Cerebellar nuclear complex (tissue), 1 donor: Measurements from ENCODE around the gene APBB2.
"Not testable (repeated sequence)": the region's sequence is repeated elsewhere in the genome, so short reads cannot be mapped to it uniquely, and the experiment has no call there.

Source experiments
- DNase-seq, 2 experiments: peaks; one replicate each; lab custom pipeline; 2025; lab: John Stamatoyannopoulos, UW

APBB2 gene

DNA sequence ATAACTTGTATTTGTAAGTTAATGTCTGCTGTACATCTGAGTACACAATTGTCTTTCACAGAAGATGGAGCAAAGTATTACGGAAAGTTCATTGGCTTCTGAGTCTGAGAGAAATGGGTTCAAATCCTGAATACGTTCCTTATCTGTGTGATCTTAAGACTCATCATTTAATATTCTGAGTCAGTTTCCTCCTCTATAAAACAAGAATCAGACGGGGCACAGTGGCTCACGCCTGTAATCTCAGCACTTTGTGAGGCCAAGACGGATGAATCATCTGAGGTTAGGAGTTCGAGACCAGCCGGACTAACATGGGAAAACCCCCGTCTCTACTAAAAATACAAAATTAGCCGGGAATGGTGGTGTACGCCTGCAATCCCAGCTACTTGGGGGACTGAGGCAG is 57.8 kb downstream of the APBB2 start:
- no peak for DNase-seq

DNA sequence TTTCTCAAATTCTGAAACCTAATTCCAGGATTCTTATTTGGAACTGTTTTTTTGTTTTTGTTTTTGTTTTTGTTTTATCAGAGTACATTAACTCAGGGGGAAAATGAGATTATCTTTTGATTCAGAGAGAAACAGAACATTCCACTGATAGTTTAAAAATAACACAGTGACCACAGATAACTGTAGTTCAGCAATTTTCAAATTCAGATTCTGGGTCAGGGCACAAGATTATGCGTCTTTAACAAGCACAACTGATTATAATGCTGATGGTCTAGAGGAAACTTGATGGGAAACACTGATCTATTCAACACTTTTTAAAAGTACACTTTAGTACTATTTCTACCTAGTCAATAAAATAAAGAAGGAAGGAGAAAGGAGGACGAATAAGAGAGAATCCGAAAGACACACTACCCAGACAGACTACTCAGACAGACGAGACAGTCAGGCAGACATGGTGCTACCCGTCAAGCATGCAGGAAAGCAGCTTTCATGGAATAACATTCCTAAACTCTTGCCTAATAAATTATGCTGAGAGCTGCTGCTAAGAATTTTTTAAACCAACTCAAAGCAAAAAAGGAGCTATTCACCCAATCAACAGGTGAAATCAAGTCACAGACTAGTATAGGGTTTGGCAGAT is 59.0 kb downstream of the APBB2 start:
- DNase-seq, result no peak

DNA sequence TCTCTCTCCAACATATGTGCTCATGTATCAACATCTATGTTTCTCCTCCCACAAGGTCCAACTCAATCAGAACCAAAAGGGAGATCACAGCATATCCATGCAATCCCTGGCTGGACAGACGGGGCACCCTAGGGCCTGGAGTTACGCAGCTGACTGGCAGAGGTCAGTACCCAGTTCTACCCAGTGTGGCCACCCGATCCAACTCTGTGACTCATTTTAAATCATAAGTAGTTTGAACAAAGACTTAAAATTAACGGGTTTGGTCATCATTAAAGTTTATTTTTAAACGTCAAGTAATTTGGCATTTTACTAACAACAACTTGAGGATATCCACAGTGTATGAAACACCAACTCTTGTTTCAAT is 59.5 kb downstream of the APBB2 start:
- DNase-seq, result no peak

DNA sequence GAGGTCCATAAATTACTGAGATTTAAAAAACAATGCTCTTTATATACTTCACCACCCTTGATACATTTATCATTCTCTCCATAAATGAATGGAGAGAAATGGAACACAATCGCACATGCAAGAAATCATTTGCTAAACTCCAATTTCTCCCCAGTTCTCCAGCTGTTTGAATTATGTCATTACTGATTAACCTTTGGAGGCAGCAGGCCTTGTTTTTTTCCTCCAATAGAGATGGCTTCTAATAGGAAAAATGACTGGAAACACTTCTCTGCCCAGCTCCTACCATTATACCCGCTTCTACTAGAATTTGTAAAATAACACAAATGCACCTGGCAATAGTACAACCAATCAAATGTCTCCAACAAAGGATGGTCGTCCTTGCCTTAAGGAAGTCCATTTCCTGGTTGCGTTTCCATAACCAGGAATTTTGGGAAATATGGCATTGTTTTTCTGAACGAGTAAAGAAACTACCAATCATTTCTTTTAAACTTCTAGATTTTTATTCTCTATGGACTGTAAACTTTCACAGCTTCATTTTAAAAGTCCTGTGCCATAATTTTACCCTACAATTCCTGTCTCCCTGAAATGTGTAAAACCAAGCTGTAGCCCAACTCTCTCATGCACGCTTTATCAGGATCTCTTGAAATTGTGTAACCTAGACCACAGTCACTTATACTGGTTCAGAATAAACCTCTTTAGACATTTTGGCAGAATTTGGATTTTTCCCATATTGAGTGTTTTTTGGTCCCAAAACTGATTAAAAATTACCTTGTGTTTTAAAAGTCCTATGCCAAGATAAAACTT is 60.1 kb downstream of the APBB2 start:
- DNase-seq, result no peak

DNA sequence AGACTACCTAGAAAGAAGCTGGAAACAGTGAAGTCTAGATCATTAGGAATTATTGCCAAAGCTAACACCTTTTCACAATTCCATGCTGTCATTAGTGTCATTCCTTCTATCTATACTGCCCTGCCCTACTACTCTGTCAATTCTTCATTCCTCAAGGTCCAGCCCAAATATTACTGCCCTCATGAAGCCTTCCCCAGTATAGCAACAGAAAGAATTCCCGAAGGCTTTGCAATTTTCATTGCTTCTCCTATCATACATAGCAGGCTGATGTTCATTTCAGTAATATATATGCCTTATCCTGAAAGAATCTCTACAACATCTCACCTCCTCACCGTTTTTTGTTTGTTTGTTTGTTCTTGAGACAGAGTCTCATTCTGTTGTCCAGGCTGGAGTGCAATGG is 63.9 kb downstream of the APBB2 start:
- DNase-seq, result no peak

DNA sequence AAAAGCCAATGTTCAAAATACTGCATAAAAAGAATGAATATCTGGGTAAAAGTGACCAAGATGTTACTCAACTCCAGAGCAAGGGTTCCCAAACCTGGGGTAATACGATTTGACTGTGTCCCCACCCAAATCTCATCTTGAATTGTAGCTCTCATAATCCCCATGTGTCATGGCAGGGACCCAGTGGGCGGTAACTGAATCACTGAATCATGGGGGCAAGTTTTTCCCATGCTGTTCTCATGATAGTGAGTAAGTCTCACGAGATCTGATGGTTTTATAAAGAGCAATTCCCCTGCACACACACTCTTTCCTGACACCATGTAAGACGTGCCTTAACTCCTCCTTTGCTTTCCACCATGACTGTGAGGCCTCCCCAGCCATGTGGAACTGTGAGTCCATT is 64.8 kb downstream of the APBB2 start:
- DNase-seq, result not testable (repeated sequence)

DNA sequence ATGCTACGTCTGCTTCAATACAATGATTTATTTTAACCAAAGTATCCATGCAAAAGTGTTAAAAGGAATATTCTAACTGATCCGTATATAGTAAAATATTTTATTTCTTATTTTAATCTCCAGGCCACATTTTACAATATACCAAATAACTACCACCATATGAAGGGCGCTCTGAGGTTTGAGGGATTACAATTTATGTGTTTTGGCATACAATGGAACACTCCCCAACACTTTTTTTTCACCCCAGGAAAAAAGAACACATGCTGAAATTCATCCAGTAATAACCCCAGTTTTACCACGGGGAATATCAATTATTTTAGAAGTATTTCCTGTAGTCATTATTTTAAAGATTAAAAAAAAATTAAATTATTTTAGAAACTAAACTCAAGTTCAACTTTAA is 65.4 kb downstream of the APBB2 start:
- DNase-seq, result no peak

DNA sequence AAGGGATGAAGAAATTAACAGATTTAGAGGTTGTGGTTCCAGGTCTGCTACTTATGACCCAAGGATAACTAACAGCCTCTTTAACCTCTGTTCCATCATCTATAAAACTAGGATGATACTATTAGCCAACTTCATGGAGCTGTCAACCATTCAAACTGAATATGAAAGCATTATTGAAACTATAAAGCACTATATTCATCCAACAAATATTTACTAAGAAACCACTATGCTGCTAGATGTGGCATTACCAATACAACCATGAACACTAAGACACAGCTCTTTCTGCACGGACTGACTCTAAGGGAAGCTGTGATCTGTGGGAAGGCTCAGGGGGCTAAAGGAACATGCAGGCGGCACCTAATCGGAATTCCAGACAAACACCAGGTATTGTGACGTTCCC is 66.0 kb downstream of the APBB2 start:
- no peak for DNase-seq

DNA sequence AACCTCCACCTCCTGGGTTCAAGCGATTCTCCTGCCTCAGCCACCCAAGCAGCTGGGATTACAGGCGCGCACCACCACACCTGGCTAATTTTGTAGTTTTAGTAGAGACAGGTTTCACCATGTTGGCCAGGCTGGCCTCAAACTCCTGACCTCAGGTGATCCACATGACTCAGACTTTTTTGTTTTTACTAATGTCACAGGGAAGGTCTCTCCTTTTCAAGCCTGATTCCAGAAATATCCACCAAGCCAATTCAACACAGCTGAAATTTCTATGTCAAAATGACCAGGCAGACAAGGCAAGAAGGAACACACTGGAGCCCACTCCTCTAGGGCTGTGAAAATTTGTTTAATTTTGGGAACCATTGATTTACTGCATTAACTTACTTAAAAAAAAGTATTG is 66.8 kb downstream of the APBB2 start:
- DNase-seq, result not testable (repeated sequence)

DNA sequence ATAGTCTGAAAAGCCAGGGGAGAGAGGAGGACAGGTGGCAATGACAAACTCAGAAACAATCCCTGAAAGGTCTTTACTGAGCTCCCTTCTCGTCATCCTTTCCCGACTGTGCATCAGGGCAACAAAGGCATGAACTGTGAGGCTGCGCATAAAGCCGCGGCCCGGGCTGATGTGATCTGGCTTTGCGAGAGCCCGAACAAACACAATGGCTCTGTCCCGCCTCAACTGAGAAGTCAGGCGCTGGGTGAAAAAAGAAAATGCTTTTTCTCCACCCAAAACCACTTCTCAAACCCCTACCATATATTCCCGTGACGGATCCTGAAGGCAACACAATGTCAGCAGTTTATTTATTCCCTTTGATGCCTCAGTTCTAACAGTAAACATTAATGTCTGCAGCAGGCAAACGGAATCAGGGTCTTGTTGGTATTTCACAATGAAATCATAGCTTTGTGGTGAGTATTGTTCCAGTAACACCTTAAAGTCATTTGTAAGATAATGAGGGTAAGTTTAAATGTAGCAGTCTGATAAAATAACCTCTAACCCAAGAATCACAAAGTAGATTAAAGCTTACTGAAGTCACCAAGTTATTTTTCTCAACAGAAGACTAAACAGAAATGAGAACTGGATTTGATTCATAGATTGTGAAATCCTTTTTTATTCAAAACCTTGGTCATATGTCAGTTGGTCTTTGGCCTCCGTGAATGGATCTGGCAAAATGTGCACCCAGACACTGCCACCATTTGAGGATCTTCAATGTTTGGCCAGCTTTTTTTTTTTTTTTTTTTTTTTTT is 67.4 kb downstream of the APBB2 start:
- DNase-seq, result no peak

DNA sequence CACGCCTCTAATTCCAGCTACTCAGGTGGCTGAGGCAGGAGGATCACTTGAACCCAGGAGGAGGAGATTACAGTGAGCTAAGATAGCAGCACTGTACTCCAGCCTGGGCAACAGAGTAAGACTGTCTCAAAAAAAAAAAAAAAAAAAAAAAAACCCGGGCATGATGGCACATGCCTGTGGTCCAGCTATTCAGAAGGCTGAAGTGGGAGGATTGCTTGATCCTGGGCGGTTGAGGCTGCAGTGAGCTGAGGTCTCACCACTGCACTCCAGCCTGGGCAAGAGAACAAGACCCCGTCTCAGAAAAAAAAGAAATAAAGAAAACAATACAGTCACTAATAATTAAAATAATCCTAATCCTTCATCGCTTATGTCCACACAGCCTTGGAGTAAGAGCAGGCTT is 68.1 kb downstream of the APBB2 start:
- DNase-seq, result no peak

DNA sequence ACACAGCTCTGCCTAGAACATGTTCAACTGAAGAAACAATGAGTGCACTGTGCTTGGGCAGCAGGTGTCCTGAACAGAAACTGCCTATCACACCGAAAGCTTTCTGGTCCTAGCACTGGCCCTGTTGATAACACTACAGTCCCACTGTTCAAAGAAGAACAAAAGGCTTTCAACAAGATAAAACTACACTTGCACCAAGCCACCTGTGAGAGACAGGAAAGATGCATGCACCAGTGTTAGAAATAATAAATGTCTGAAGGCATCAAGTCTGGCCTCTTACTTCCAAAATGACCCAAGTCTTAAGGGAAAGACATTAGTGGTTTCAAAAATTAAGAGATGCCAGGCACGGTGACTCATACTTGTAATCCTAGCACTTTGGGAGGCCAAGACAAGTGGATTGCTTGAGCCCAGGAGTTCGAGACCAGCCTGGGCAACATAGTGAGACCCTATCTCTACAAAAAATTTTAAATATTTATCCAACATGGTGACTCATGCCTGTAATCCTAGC is 68.7 kb downstream of the APBB2 start:
- DNase-seq, result no peak

DNA sequence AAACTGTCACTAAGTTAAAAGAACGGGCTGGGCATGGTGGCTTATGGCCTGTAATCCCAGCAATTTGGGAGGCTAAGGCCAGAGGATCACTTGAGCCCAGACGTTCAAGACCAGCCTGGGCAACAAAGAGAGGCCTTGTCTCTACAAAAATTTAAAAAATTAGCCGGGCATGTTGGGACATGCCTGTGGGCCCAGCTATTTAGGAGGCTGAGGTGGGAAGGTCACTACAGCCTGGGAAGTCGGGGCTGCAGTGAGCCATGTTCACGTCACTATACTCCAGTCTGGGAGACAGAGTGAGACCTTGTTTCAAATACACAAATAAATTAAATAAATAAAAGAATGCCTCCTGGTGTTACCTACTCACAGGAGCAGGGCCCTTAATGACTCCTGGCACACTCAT is 69.5 kb downstream of the APBB2 start:
- DNase-seq, result no peak

DNA sequence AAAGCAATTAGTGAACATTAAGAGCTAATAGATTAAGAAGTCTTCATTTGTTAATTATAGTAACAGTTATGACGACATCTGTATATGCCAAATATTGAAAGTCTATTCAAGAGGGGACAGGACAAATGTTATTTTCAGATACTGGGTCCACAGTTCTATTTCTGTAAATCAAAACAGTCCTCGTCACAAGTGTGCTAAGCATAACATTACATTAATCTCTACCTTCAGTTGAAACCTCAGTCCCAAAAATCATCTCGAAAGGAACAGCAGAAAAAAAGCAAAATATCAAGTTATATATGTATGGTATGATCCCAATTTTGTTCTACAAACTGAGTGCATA is 70.3 kb downstream of the APBB2 start:
- DNase-seq, result no peak

DNA sequence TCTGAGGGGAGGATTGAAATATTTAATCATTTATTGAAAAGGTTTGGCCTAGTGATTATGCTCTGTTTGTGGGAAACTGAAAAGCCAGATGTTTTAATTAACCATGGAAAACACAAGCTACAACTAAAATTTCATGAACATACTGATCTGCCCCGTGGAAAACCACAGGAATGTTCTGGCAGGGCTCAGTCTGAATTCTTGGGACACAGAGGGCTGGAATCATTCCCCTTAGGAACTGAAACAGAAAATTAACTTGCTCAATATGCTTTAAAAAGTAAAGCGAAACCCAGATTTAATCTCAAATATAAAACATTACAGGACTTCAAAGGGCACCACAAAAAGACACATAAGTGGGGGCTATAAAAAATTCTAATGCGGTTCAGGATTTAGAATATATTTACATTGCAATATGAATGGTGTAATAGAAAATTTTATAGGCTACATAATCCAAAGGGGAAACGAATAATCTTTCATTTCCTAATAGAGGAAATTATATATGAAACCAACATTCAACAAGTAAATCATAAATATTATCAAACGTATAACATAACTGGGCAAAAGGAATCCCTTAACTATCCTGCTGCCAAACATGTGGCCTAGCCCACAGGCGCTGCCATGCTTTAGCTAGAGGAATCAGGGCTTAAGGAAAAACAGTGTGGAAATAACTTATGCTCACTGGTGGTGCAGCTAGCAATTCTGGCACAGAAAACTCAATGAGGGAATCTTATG is 70.9 kb downstream of the APBB2 start:
- DNase-seq, result no peak

DNA sequence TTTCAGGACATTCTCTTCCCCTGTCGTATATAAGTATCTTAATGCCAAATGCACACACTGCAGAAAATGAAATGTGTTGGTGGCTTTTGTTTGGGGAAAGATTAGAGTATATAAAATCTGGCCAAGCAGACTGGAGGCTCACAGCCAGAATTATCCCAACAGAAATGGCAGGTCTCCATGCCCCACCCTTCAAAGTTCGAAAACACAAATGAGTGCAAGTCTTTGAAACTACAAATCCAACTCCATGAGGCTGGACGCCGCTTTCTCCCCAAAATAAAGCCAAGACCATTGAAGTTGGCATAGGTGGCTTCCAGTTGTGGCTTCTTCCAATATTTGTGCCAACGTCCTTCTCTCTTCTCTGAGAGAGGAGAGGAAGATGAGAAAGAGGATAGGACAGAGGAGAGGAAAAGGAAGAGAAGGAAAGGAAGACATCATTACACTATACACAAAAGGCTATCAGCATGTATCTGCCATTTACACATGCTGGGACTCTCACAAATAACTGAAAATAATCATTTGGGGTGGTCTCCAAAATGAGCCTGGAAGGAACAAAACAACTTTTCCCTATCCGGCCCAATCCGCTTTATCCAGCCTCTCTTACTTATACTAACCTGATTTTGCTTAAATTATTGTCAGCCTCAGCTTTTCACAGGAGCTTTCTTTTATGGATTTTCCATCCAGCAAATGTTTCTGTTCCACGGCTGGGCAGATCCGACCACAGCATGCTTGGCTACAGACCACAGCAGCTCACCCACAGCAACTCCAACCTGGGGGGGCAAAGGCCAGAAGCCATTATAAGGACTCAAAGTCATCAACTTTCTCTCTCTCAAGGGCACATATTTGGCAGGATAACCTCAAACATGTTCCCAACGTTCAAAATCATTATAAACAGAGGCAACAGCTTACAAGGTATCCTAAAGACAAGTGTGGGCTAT is 71.7 kb downstream of the APBB2 start:
- DNase-seq, result no peak

DNA sequence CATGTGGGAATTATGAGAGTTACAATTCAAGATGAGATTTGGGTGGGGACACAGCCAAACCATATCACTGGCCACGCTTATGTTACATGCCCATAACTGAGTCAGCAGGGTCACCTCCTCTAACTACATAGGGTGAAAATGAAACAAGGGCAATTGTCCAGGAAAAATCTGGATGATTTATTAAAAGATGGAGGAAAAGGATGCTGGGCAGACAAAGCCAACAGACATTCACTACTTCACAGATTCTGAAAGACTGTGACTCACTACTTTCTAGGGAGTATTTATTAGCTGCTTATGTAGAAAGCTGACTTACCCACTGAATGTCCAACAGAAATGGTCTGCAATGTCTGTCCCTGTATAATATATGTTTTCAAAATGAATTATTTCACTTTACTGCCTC is 72.4 kb downstream of the APBB2 start:
- DNase-seq, result no peak

DNA sequence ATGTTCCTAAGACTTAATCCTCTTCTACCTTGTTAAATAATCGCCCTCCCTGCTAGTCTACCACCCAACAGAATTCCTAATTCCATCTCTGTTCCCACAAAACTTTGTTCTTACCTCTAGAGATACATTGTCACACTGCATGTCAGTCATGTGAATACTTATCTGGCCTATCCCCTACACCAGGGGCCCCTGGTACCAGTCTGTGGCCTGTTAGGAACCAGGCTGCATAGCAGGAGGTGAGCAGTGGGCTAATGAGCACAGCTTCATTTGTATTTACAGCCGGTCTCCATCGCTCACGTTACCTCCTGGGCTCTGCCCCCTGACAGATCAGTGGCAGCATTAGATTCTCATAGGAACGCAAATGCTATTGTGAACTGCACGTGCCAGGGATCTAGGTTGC is 73.9 kb downstream of the APBB2 start:
- DNase-seq, result no peak

DNA sequence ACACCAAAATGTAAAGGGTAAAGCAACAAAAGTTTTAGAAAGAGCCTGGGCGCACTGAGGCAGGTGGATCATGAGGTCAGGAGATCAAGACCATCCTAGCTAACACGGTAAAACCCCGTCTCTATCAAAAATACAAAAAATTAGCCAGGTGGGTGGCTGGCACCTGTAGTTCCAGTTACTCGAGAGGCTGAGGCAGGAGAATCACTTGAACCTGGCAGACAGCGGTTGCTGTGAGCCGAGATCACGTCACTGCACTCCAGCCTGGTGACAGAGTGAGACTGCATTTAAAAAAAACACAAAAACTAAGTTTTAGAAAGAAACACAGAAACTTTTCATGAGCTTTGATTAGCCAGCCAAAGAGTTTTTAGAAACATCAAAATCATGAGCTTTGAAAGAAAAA is 76.5 kb downstream of the APBB2 start:
- DNase-seq, result no peak

DNA sequence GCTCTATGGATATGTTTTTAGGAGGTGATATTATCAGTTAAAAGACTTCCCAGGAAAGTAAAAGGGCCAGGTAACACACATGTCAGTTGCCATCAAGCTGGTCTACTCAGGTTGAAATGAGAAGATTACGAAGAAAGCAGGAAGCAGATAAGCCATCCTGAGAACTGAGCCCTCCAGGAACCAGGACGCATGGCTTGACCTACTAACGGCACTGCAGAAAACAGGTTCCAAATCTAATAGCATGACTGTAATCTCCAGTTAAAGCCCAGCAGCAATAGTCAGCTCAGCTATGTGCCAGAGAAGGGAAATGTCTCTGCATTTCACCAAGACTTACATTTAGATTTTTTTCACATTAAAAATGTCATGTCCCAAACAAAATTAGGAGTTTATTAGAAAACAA is 77.9 kb downstream of the APBB2 start:
- no peak for DNase-seq

DNA sequence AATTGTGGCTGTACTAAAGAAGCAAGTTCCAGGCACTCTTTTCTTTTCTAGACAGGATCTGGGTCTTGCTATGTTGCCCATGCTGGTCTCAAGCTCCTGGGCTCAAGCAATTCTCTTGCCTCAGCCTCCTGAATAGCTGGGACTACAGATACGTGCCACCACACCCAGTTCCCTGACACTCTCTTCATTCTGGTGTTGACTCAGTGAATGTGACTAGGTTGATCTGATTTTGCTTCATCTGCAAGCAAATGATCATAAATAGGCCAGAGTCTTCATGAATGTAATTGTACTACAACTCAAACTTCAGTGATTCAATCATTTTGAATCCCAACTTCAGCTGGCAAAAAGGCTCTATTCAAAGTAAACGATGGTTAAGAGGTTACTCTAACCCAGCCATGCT is 78.5 kb downstream of the APBB2 start:
- no peak for DNase-seq
